HG03280 (cell line): ENCODE data around the gene CERS6.
"Not testable (repeated sequence)": the region's sequence is repeated elsewhere in the genome, so short reads cannot be mapped to it uniquely, and the experiment has no call there.

ENCODE experiments used
- ATAC-seq: cut with Tn5 transposase; IDR thresholded peaks from one replicate; pipeline ENCODE4 v1.9.1; 2021; ENCODE audit warnings: mild to moderate bottlenecking, moderate library complexity; ENCODE audit not compliant: unreplicated experiment

CERS6 gene

DNA sequence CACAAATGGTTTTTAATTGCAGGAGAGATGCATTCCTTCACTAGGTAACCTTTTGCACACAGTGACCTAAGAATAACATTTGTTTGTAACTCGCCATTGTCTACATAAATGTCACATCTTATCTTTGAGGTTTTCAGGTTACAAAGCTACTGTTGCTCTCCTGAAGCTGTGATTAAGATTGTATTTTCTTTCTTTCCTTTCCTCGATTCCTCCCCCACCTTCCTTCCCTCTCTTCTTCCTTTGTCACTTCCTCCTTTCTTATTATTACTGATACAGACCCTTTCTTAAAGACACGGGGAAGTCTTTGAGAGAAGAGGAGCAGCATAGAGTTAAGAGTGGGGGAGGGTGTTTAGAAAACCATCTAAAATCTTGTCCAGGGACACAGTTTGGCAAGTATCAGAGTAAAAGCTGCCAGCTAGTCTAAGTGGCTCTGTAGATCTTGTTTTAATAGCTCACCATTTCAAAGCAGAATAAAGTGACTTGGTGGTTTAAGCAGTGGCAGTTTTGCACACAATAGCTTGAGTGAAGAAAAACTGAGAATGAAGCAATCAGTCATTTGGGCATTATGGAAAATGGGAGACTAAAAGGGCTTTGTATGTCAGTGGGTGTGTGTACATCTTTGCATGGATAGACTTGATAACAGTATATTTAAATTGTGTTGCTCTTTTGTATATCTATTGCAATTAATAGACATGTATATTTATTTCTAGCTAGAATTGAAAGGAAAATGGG, 10.9 kb downstream of the CERS6 start:
- no peak for ATAC-seq

DNA sequence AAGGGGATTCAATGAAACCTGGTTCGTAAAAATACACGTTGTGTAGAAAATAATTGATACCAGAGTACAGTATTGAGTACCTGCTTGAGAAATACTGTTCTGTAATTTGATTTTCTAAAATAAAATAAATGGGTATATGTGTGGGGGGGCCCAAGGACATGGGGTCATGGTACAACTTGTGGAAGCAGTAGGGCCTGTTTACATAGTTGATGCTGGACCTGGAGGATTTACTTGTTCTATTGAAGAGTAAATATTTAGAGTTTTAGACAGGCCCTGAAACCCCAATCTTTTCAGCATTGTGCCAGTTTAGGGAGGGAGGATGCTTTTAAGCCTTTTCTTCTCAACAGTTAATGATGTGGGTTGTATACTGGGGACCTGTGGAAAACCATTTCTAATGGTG, 11.7 kb downstream of the CERS6 start:
- no peak for ATAC-seq

DNA sequence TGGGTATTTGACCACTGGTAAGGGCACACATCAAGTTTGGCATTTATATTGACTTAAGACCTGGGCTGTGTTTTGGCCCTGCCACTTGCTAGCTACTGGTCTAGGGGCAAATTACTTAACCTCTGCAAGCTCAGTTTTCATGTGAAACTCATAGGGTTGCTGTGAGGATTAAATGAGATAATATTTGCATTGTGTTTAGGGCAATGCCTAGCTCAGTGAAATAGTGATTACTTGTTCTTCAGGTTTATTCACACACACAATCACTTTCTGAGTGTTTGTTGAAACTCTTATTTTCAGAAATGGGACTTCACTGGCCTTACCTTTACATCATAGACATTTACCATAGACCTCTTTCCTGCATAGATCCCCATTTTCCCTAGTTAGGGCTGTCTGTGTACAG, 12.3 kb downstream of the CERS6 start:
- no peak for ATAC-seq

DNA sequence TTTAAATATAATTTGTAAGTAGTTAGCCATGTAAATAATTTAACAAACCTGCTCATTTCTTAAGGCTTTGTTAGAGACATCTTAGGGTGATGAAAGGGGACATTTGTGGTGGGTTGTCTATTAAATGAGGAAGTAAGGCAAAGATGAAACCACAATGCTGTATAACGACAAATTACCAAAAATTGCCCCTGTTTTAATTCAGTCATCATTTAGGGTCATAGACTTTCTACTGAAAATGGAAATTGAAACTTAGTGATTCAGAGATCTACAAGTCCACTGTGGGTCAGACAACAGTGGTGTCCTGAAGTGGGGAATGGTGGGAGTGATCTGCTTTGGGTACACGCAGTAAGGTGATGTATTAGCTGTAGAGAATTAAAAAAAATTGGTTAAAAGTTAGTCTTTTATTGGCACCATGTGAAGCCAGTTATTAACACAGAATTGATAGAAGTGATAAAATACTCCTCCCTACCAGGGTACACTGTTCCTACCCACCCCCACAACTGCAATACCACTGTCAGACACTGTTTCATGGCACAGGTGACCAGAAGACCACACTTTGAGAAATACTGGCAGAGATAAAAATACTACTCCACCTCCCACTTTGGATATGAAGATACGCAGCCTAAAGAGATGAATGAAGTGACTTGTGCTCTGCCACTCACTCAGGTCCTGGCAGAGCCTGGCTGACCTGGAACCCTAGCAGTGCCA, 13.4 kb downstream of the CERS6 start:
- ATAC-seq: no peak

DNA sequence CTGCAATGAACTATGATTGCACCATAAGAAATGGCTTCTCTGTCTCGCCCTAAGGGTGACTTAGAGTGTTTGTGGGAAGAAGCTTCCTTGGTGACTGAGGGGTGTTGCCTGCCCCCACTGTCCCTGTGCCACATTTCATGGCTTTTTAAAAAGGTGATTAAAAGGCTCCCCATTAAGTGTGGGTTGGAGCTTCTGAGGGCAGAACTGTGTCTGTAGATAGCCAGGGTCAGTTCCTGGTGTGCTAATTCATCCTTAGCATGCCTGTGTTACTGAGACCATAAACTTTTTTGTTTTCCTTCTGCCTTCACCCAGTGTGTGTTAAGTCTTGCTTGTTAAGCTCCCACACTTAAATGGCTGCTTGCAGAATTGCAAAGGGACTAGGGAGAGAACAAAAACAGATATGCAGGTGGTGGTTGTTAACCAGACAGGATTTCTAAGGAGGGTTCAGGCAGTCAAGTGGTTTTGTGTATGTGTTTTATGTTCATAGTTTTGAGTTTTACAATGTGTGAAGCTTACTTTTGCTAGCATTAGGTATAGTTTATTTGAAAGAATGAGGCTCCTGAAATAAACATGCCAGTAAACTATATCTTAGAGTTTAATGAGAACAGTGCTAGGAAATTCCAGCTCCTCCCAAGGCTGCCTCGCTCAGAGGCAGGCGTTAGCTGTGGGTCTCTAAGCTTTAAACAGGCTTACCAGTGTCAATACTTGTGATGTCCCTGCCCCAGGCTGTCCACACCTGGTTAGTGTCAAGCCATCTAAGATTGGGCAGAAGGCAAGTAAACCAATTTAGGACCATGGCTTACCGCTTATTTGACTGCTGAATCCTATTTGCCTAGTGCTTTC, 14.5 kb downstream of the CERS6 start:
- ATAC-seq: no peak

DNA sequence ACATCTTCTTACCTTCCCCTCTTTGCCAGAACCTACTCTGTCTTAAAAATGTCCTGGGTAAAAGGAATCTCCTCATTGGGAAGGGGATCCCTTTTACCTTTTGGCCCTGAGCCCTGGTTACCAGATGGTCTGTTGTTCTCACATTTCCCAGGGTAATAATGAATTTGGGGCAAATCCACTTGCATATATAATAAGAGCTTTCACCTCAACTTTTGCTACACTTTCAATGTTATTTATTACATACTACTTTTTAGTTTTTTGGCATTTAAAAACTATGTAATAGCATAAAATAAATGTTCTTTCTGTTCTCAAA, 15.0 kb downstream of the CERS6 start:
- ATAC-seq: no peak

DNA sequence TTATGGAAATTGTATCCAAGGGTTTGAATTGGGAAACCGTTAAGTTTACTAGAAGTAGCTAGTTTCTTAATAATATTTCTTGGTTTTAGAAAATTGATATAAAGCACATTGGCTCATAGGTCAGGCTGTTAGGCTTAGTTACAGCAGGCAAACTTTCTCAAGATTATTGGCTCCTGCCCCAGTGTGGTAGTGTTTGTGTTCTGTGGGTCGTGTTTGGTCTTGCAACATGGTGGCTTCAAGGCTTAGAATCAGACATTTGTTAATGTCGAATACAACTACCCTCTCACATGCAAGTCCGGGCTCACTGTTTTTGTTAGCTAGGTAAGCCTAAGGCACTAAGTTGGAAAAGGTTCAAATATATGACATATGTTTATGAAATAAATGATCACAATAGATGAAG, 19.6 kb downstream of the CERS6 start:
- no peak for ATAC-seq

DNA sequence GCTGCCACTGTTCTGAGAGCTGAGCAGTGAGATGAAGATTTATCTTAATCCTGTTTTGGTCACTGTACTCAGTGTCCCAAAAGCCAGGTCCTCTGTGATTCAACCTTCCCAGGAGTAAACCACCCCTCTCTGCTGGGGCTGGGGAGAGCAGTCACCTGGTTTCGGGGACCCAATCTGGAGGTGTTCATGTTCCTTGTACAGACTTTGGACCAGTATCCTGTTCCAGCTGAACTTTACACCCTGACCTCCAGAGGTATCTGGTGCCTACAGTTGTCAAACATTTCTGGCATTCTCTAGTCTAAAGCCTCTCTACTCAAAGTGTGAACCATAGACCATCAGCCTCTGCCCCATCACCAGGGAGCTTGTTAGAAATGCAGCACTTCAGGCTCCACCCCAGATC, 22.1 kb downstream of the CERS6 start:
- no peak for ATAC-seq

DNA sequence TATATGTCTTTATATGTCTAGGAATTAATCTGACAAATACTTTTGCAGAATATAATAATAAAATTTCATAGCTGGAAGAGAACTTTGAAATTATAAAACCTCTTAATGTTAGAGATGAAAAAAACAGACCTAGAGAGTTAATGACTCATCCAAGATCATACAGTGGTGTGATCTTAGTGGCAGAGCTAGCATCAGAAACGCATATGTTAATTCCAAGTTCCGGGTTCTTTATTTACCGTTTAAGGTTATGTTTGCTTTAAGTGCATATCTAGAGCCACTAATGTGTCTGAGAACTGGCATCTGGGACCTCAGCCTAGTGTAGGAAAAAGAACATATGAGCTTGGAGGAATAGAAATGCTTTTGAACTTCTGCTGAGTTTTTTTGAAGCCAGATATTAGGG, 24.3 kb downstream of the CERS6 start:
- no peak for ATAC-seq

DNA sequence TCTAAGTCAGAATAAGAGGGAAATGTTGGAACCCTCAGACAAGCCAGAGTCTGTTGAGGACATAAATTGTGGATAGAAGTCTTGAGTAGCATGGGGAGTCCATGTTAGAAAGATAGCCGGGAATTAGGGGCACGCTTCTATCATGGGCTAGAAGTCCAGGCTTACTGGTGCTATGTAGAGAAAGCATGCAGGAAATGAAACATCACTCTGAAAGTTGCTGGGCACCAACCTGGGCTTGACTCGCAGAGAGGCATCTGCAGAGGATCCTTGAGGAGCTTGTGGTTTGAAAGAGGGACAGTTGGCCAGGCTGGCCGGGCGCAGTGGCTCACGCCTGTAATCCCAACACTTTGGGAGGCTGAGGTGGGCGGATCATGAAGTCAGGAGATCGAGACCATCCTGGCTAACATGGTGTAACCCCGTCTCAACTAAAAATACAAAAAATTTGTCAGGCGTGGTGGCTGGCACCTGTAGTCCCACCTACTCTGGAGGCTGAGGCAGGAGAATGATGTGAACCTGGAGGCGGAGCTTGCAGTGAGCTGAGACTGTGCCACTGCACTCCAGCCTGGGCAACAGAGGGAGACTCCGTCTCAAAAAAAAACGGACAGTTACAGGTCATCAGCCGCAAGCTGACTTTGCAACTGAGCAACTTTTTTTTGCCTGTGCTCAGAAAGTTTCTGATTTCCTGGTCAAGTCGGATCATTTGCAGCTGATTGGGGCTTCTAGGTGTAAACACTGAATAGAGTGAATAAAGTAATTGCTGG, 24.9 kb downstream of the CERS6 start:
- no peak for ATAC-seq

DNA sequence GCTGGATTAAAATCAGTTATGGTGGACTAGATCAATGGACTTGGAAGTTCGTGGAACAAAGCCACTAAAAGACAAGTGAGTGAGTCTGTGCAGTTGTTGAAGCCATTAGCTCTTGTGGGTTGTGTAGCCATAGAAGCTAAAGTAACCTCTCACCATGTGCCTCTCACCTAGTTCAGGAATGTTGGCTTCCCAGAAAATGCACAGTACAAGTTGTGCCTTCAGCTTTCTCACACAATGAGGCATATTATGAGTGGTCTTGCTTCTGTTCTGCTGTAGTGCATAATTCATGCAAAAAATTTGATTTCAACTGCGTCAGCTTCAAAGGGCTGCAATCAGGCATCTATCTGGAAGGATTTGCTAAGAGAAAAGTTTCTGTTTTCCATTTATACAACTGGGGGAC, 26.2 kb downstream of the CERS6 start:
- ATAC-seq: no peak

DNA sequence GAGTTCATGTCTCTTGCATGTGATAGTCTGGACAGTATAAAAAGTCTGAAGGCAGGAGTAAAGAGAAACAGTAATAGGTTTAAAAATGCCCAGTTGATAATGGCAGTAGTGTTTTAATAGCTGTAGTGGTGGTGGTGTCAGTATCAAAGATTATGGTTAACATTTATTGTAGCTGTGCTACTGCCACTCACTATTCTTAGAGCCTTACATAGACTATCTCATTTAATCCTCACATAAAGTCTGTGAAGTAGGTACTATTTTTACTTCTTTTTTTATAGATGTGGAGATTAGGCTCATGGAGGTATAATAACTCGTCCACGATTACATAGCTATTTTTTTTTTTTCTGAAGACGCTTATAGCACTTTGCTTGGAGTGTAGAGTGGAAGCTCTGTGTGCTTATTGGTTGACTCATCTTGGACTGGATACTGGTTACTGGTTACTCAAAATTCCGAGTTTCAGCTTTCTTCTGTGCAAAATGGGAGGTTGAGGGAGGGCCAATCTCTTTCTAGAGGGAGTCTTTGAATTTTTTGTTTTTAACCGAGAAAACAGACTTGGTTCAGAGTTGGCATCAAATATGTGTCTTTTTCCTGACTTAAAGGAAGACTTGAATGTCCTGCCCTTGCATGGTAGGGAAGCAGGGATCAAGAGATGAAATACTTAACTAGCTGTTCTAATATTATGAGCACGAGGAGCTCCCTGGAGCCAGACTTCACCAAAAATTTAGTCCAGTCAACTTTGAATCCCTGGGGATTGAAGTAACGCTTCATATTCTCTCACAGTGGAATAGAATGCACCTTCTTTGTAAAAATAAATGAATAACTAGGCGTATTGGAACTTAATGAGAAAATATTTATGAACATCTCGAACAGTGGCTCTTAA, 27.1 kb downstream of the CERS6 start:
- ATAC-seq: no peak

DNA sequence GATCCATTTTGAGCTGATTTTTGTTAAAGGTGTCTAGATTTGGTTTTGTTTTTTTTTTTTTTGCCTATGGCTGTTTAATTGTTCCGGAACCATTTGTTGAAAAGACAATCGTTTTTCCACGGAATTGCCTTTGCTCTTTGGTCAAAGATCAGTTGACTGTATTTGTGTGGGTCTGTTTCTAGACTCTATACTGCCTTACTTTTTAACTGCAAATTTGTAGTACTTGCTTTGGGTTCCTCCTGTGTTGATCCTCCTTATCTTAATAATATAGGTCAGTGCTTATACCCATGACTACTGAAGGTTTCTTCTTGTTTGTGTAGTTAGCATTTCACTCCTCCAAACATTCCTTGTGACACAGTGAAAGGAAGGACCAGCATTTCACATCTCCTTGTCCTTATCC, 30.4 kb downstream of the CERS6 start:
- no peak for ATAC-seq

DNA sequence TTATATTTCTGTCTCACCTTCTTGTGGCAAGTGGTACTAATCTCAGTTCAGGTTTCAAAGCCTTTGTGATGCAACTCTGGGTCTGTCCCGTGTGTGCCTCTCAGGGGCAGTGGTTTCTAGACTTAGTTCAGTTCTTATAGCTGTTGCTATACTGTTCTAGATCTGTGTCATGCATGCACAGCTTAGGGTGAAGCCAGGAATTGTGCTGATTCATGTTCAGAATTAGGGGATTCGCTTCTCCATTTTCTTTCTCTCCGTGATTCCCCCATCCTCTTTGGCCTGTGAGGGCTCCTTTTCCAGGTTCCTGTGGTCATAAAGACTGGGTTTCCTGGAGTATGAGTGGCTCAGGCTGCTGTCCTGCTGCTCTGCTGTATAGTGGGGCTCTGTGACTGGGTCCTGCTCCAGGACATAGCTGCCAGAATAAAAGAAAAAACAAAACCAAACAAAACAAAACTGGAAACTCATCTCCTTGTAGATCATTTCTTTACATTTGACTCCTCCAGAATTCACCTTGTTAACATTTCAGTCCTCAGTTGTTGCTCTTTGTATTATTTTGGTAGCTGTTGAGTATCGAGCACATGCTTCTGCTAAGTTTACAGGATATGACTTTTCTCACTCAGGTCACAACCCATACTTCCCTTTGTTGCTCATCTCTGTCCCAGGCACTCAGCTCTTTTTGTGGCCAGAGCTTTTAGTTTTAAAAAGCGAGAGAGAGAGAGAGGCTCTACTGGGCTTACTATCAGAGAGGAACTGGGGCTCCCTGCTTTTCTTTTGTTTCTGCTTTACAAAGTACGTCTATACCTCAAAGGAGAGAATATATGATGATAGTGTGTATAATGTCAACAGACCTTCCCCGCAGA, 34.2 kb downstream of the CERS6 start:
- peak; percentile 92 for ATAC-seq

DNA sequence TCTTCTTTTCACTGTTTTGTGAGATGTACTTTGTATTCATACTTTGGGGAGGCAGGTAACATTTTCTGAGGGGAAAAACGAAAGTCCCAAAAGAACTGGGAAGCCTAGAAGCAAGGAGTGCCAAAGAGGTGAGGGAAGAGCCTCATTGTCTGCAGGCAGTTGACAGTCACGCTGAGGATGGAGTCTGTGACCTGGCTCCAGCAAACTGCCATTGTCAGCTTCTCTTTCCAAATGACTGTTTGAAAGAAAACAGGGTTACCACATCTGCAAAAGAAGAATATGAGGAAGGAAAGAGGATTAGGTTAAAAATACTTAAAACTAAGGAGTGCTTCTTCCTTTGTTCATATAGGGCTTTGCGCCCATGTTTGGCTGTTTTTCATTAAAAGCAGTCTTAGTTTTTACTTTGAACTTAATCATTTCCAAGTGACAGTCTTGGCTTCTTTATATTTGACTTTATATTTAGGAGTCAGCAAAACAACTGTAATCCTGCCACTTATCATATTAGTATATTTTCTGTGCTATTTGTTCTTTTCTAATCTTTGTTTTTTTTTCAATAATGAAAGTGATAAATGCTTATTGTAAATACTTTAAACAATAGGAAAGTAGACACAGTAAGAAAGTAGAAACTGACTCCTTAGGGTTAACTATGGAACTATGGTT, 35.0 kb downstream of the CERS6 start:
- ATAC-seq: no peak

DNA sequence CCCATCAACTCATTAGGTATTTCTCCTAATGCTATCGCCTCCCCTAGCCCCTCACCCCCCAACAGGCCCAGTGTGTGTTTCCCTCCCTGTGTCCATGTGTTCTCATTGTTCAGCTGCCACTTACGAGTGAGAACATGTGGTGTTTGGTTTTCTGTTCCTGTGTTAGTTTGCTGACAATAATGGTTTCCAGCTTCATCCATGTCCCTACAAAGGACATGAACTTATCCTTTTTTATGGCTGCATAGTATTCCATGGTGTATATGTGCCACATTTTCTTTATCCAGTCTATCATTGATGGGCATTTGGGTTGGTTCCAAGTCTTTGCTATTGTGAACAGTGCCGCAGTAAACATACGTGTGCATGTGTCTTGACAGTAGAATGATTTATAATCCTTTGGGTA, 35.7 kb downstream of the CERS6 start:
- ATAC-seq: not testable (repeated sequence)

DNA sequence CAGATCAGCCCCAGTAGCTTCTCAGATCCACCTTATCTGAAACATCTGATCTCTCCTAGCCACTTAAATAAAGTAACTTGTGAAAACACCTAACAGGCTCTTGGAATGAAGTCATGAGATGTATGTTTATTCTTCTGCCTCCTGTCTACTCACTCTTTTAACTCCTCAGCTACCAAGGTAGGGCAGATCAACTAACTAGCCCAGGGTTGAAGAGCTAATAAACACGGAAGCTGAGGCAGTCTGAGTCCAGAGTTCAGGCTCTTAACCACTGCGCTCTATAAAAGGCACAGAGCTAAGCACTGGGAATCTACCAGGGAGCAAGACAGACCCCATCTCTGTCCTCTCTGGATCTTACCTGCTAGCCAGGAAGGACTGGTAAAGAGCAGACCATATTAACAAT, 37.1 kb downstream of the CERS6 start:
- not testable (repeated sequence) for ATAC-seq

DNA sequence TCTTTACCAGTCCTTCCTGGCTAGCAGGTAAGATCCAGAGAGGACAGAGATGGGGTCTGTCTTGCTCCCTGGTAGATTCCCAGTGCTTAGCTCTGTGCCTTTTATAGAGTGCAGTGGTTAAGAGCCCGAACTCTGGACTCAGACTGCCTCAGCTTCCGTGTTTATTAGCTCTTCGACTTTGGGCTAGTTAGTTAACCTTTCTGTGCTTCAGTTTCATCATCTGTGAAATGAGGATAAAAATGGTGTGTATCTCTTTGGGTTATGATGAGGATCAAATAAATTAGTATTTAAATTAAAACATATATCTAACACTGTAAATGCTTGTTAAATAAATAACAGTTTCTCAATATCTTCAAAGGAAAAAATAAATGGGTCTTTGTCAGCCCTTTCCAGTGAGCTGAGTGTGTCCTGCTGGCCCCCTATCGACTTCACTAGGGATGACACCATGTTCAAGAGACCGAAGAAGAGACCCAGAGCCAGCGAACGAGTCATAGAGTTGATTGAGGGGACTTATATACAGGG, 38.2 kb downstream of the CERS6 start:
- no peak for ATAC-seq

DNA sequence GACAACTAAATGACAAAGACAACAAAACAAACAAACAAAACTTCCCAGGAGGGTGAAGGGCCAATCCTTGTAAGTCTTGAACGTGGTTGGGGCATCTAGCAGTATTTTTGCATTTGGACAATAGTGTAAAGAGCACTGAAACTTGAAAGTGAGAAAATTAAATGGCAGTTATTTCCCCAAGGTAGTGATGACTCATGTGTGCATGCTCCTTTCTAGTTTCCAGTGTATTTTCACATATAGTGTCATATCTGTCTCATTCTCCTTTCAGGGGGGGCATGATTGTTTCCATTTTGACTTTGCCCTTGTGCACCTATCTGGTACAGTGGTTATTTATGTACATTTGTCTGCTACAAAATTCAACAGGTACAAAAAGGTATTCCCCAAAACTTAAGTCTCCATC, 39.5 kb downstream of the CERS6 start:
- peak; percentile 81 for ATAC-seq
